ENCODE measurements around the gene EDAR. TPM values are rescaled to one million over a fixed set of nuclear protein-coding genes. Genes with fewer than 3 reads are reported as not detected.

EDAR gene
- polyA plus RNA-seq, 1 of the 3 experiments (the other 2 are of a cell fraction): not detected

DNA sequence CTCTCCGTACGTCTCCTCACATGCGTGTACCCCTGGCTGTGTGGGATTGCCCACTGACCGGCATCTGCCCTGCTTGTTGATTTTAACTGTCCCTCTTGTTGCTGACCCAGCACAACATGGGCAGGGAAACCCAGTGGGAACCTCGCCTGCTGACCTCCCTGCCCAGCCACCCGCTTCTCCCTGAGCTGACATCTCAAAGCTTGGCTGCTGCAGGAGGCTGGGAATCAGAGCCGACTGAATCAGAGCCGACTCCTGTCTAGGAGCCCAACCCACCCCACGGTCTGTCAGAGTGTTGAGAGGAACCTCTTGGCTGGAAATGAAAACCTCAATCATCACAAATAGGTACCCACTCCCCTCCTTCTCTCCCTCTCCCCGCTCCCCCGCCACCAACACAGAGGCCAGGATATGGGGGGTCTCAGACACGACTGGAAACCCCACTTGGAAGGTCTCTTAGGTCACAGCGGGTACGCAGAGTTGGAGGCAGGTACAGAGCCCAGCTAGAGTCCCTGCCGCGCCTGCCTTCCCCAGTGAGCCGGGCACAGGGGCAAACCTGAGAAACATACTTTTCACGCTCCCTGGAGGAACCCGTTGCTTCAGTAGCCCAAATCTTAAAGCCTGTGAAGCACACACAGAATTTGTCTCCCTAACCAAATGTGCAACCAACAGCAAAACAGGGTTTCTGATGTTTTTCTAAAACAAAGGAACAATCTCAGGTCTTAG, 784 bp downstream of the EDAR start:
- no peaks in the 10 kb centered on the region for H3F3A ChIP-seq (replicated peaks; ENCODE audit: insufficient read depth)
- no peaks in the 10 kb centered on the region for H3K36me3 ChIP-seq (replicated peaks in 1 of 2; ENCODE audit: control insufficient read depth in 1 of 2, insufficient read depth in 2 of 2, low read length in 1 of 2)
- CTCF ChIA-PET: interaction anchor here (0.7 to 2.2 kb wide), 10 partner anchors 10 to 68 kb away, joined by 3 to 13 read pairs (median 4); no protein-coding TSS in a partner anchor
- no peak overlapping the region for H2AFZ ChIP-seq (ENCODE audit: low read depth)
- H4K20me1 ChIP-seq (ENCODE audit: insufficient read depth): no peaks in the 10 kb centered on the region
- TF ChIP-seq SMC3 (IDR thresholded peaks at IDR 0.05; ENCODE audit: low read depth, low read length) (no peak), MAX (IDR thresholded peaks at IDR 0.05; ENCODE audit: low read depth) (no peak), GABPA (IDR thresholded peaks at IDR 0.05; ENCODE audit: low read depth) (no peak)
- TF ChIP-seq, protein P1, sequence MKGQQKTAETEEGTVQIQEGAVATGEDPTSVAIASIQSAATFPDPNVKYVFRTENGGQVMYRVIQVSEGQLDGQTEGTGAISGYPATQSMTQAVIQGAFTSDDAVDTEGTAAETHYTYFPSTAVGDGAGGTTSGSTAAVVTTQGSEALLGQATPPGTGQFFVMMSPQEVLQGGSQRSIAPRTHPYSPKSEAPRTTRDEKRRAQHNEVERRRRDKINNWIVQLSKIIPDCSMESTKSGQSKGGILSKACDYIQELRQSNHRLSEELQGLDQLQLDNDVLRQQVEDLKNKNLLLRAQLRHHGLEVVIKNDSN (IDR thresholded peaks at IDR 0.05; ENCODE audit: borderline replicate concordance, low read depth): no peak
- H3K9me3 ChIP-seq: no peaks in the 10 kb centered on the region
- WGBS (ENCODE audit: low lambda C conversion rate): 66% methylated on average over 10 of the region's 19 CpGs
- H3K9me2 ChIP-seq: no peaks in the 10 kb centered on the region
- no peak overlapping the region for H3K27ac ChIP-seq (ENCODE audit: low read depth in 2 of 2, low read length in 1 of 2)
- DNase-seq: no peak
- H3K4me3 ChIP-seq (ENCODE audit: low read depth in 2 of 2, low read length in 1 of 2): no peak overlapping the region
- peaks cover 16% of the 10 kb centered on the region; the same call in 1 of the 2 replicates for H3K27me3 ChIP-seq (ENCODE audit: insufficient read depth)
- peaks cover 0 to 4% of the 10 kb centered on the region in 2 experiments; a peak in 1 of 4 replicates for H3K4me1 ChIP-seq (ENCODE audit: control insufficient read depth in 1 of 2, insufficient read depth in 2 of 2, low read depth in 1 of 2, low read length in 1 of 2)
- POLR2A ChIA-PET: no interaction called here
- no peak overlapping the region for H3K9ac ChIP-seq
- no peak overlapping the region for H3K4me2 ChIP-seq
- H3K79me2 ChIP-seq (ENCODE audit: insufficient read depth): no peaks in the 10 kb centered on the region

GRCh38 chr2:108986916-108987510, 2.0 kb downstream of the EDAR start:
- Histone ChIP-seq H3K79me2 (ENCODE audit: insufficient read depth) (no peaks in the 10 kb centered on the region), H3K9me3 (no peaks in the 10 kb centered on the region), H3K4me1 (ENCODE audit: control insufficient read depth in 1 of 2, insufficient read depth in 2 of 2, low read depth in 1 of 2, low read length in 1 of 2) (peaks cover 0 to 4% of the 10 kb centered on the region in 2 experiments; a peak in 1 of 4 replicates), H3K4me2 (no peak overlapping the region), H2AFZ (ENCODE audit: low read depth) (no peak overlapping the region), H3K9me2 (no peaks in the 10 kb centered on the region), H3K36me3 (replicated peaks in 1 of 2; ENCODE audit: control insufficient read depth in 1 of 2, insufficient read depth in 2 of 2, low read length in 1 of 2) (no peaks in the 10 kb centered on the region), H4K20me1 (ENCODE audit: insufficient read depth) (no peaks in the 10 kb centered on the region), H3K27me3 (ENCODE audit: insufficient read depth) (peaks cover 16% of the 10 kb centered on the region; the same call in 1 of the 2 replicates), H3F3A (replicated peaks; ENCODE audit: insufficient read depth) (no peaks in the 10 kb centered on the region), H3K4me3 (ENCODE audit: low read depth in 2 of 2, low read length in 1 of 2) (no peak overlapping the region), H3K27ac (ENCODE audit: low read depth in 2 of 2, low read length in 1 of 2) (no peak overlapping the region), H3K9ac (no peak overlapping the region)
- no peak for DNase-seq
- WGBS (ENCODE audit: low lambda C conversion rate): 71% methylated on average over 7 of the region's 7 CpGs
- ChIA-PET POLR2A (no interaction called here), CTCF (interaction anchor here (1.1 kb wide), 1 partner anchor 57 kb away, joined by 3 read pairs; no protein-coding TSS in a partner anchor)
- no peak for TF ChIP-seq FOSL2 (IDR thresholded peaks at IDR 0.05; ENCODE audit: borderline replicate concordance, low read depth)
- TF ChIP-seq, protein P2, sequence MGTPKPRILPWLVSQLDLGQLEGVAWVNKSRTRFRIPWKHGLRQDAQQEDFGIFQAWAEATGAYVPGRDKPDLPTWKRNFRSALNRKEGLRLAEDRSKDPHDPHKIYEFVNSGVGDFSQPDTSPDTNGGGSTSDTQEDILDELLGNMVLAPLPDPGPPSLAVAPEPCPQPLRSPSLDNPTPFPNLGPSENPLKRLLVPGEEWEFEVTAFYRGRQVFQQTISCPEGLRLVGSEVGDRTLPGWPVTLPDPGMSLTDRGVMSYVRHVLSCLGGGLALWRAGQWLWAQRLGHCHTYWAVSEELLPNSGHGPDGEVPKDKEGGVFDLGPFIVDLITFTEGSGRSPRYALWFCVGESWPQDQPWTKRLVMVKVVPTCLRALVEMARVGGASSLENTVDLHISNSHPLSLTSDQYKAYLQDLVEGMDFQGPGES (IDR thresholded peaks at IDR 0.05; ENCODE audit: low read depth, low read length): no peak
- TF ChIP-seq EP300 (IDR thresholded peaks at IDR 0.05; ENCODE audit: borderline replicate concordance in 1 of 2, low read depth in 1 of 2, low read length in 1 of 2): no peak
- TF ChIP-seq JUND (IDR thresholded peaks at IDR 0.05): no peak
- TF ChIP-seq NRF1 (IDR thresholded peaks at IDR 0.05; ENCODE audit: low read depth, low read length): no peak
- TF ChIP-seq, protein P3, sequence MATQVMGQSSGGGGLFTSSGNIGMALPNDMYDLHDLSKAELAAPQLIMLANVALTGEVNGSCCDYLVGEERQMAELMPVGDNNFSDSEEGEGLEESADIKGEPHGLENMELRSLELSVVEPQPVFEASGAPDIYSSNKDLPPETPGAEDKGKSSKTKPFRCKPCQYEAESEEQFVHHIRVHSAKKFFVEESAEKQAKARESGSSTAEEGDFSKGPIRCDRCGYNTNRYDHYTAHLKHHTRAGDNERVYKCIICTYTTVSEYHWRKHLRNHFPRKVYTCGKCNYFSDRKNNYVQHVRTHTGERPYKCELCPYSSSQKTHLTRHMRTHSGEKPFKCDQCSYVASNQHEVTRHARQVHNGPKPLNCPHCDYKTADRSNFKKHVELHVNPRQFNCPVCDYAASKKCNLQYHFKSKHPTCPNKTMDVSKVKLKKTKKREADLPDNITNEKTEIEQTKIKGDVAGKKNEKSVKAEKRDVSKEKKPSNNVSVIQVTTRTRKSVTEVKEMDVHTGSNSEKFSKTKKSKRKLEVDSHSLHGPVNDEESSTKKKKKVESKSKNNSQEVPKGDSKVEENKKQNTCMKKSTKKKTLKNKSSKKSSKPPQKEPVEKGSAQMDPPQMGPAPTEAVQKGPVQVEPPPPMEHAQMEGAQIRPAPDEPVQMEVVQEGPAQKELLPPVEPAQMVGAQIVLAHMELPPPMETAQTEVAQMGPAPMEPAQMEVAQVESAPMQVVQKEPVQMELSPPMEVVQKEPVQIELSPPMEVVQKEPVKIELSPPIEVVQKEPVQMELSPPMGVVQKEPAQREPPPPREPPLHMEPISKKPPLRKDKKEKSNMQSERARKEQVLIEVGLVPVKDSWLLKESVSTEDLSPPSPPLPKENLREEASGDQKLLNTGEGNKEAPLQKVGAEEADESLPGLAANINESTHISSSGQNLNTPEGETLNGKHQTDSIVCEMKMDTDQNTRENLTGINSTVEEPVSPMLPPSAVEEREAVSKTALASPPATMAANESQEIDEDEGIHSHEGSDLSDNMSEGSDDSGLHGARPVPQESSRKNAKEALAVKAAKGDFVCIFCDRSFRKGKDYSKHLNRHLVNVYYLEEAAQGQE (IDR thresholded peaks at IDR 0.05; ENCODE audit: low read depth, low read length): no peak
- no peak for TF ChIP-seq MEF2A (IDR thresholded peaks at IDR 0.05; ENCODE audit: borderline replicate concordance, low read depth)
- no peak for TF ChIP-seq GABPA (IDR thresholded peaks at IDR 0.05; ENCODE audit: low read depth)
- no peak for TF ChIP-seq FOXM1 (IDR thresholded peaks at IDR 0.05; ENCODE audit: low read depth)
- TF ChIP-seq TEAD4 (IDR thresholded peaks at IDR 0.05; ENCODE audit: borderline replicate concordance, insufficient read depth): no peak
- no peak for TF ChIP-seq ELF1 (IDR thresholded peaks at IDR 0.05)
- no peak for TF ChIP-seq MAX (IDR thresholded peaks at IDR 0.05; ENCODE audit: low read depth)
- no peak for TF ChIP-seq NFIC (IDR thresholded peaks at IDR 0.05; ENCODE audit: borderline replicate concordance)
- no peak for TF ChIP-seq EZH2phosphoT487 (IDR thresholded peaks at IDR 0.05; ENCODE audit: borderline replicate concordance, low read depth)
- TF ChIP-seq, protein P4, sequence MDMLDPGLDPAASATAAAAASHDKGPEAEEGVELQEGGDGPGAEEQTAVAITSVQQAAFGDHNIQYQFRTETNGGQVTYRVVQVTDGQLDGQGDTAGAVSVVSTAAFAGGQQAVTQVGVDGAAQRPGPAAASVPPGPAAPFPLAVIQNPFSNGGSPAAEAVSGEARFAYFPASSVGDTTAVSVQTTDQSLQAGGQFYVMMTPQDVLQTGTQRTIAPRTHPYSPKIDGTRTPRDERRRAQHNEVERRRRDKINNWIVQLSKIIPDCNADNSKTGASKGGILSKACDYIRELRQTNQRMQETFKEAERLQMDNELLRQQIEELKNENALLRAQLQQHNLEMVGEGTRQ (IDR thresholded peaks at IDR 0.05; ENCODE audit: borderline replicate concordance, low read depth, low read length): no peak
- TF ChIP-seq, protein P1 (IDR thresholded peaks at IDR 0.05; ENCODE audit: borderline replicate concordance, low read depth): no peak
